Neuronal stem cell (in vitro differentiated cells): ENCODE results near the gene MPRIP.

Source experiments
- DNase-seq: peaks from one replicate; pipeline ENCODE4 v3.0.0-alpha.2; 2013; ENCODE audit warnings: low spot score
- H2AFZ ChIP-seq: one replicate; pipeline ENCODE4 v1.6.1; 2013; ENCODE audit warnings: mild to moderate bottlenecking, low read length, inconsistent platforms
- H2AK5ac ChIP-seq: 2 replicates; pipeline ENCODE4 v1.6.1; 2013; ENCODE audit warnings: low read depth, mild to moderate bottlenecking, inconsistent platforms, low read length, moderate library complexity, mixed read lengths
- H2BK120ac ChIP-seq: 2 replicates; pipeline ENCODE4 v1.6.1; 2013; ENCODE audit warnings: low read depth, mild to moderate bottlenecking, inconsistent platforms, low read length, moderate library complexity, mixed read lengths
- H2BK12ac ChIP-seq: one replicate; pipeline ENCODE4 v1.6.1; 2013; ENCODE audit warnings: low read length, inconsistent platforms
- H2BK15ac ChIP-seq: 2 replicates; pipeline ENCODE4 v1.6.1; 2013; ENCODE audit warnings: mild to moderate bottlenecking, low read length, inconsistent platforms, mixed read lengths
- H2BK5ac ChIP-seq: one replicate; pipeline ENCODE4 v1.6.1; 2013; ENCODE audit warnings: inconsistent platforms, mild to moderate bottlenecking, low read length, moderate library complexity
- H3K14ac ChIP-seq: one replicate; pipeline ENCODE4 v1.6.1; 2013; ENCODE audit warnings: low read length, inconsistent platforms
- H3K18ac ChIP-seq: 2 replicates; pipeline ENCODE4 v1.6.1; 2013; ENCODE audit warnings: low read length, inconsistent platforms
- H3K23ac ChIP-seq: 2 replicates; pipeline ENCODE4 v1.6.1; 2013; ENCODE audit warnings: low read depth, mild to moderate bottlenecking, mixed read lengths, low read length, inconsistent platforms; ENCODE audit not compliant: poor library complexity
- H3K27ac ChIP-seq: replicated peaks from 3 replicates; pipeline ENCODE4 v1.5.1; 2013; ENCODE audit warnings: low read length, inconsistent platforms
- H3K27me3 ChIP-seq, 3 experiments: 2 replicates each; pipeline ENCODE4 v1.6.1; 2013; ENCODE audit warnings: low read length in 3 of 3, mild to moderate bottlenecking in 2 of 3, inconsistent platforms in 1 of 3, low read depth in 1 of 3, mixed read lengths in 1 of 3, moderate library complexity in 1 of 3; ENCODE audit not compliant: control insufficient read depth in 3 of 3, insufficient read depth in 3 of 3
- H3K36me3 ChIP-seq, 2 donors: replicated peaks in 1 of 2; 2 replicates each; pipeline ENCODE4 v1.6.1; 2013; ENCODE audit warnings: low read length in 2 of 2; ENCODE audit not compliant: control insufficient read depth in 2 of 2, insufficient read depth in 2 of 2
- H3K4ac ChIP-seq: 2 replicates; pipeline ENCODE4 v1.6.1; 2013; ENCODE audit warnings: inconsistent platforms, mild to moderate bottlenecking, low read length, moderate library complexity
- H3K4me1 ChIP-seq, 2 donors: 1 replicate in 1 of 2; 2 replicates in 1 of 2; pipeline ENCODE4 v1.6.1; 2013; ENCODE audit warnings: low read length in 2 of 2, low read depth in 1 of 2; ENCODE audit not compliant: control insufficient read depth in 2 of 2, insufficient read depth in 1 of 2
- H3K4me2 ChIP-seq: one replicate; pipeline ENCODE4 v1.6.1; 2013; ENCODE audit warnings: mild to moderate bottlenecking, low read length, inconsistent platforms; ENCODE audit not compliant: insufficient read depth, poor library complexity, severe bottlenecking
- H3K4me3 ChIP-seq, 2 donors: 2 replicates each; pipeline ENCODE4 v1.5.1; 2013; ENCODE audit warnings: low read length in 2 of 2, mild to moderate bottlenecking in 2 of 2, inconsistent platforms in 1 of 2, moderate library complexity in 1 of 2
- H3K79me1 ChIP-seq: one replicate; pipeline ENCODE4 v1.6.1; 2013; ENCODE audit warnings: low read depth, mild to moderate bottlenecking, inconsistent platforms, low read length, moderate library complexity
- H3K9ac ChIP-seq: one replicate; pipeline ENCODE4 v1.6.1; 2013; ENCODE audit warnings: mild to moderate bottlenecking, low read depth, low read length, inconsistent platforms; ENCODE audit not compliant: poor library complexity
- H3K9me3 ChIP-seq, 2 donors: replicated peaks in 1 of 2; 2 replicates each; pipeline versions ENCODE3 to v1.6.1; 2013; ENCODE audit warnings: low read length in 2 of 2, mild to moderate bottlenecking in 2 of 2, inconsistent platforms in 1 of 2, low read depth in 1 of 2, mixed read lengths in 1 of 2, moderate library complexity in 1 of 2; ENCODE audit not compliant: control insufficient read depth in 2 of 2, insufficient read depth in 1 of 2
- H4K8ac ChIP-seq: one replicate; pipeline ENCODE4 v1.6.1; 2013; ENCODE audit warnings: low read depth, mild to moderate bottlenecking, inconsistent platforms, low read length, moderate library complexity
- H4K91ac ChIP-seq: one replicate; pipeline ENCODE4 v1.6.1; 2013; ENCODE audit warnings: low read length, low read depth, mild to moderate bottlenecking, inconsistent platforms; ENCODE audit not compliant: poor library complexity
- WGBS, 2 donors: extraction: QIAGEN DNeasy Blood & Tissue Kit; methylation state at CpG; one replicate each; pipeline ENCODE4 v1.1.7; 2013; ENCODE audit warnings: missing lambda C conversion rate in 2 of 2, mixed read lengths in 1 of 2; ENCODE audit not compliant: insufficient read length in 2 of 2, insufficient replicate concordance in 1 of 2; ENCODE audit errors: extremely low coverage in 2 of 2; 5-methylcytosine and 5-hydroxymethylcytosine counted together

Gene MPRIP

GRCh38 chr17:17030515-17031211, 11.6 kb upstream of the MPRIP start:
- H3K14ac ChIP-seq, result no peak overlapping the region
- H2BK15ac ChIP-seq, result no peak overlapping the region
- H3K9ac ChIP-seq, result no peak overlapping the region
- no peaks in the 10 kb centered on the region for H3K27me3 ChIP-seq
- H3K4me1 ChIP-seq, result peaks cover 16 to 40% of the 10 kb centered on the region in 2 donors
- H3K79me1 ChIP-seq, result no peaks in the 10 kb centered on the region
- no peak overlapping the region for H2BK120ac ChIP-seq
- DNase-seq, result no peak
- peak overlapping the region; percentile 86 for H2BK12ac ChIP-seq
- peak overlapping the region; percentile 47 for H2AFZ ChIP-seq
- WGBS, 2 donors, result no CpG with 5 or more reads among the region's 12 CpGs
- no peak overlapping the region for H3K4ac ChIP-seq
- H4K8ac ChIP-seq, result no peak overlapping the region
- H3K36me3 ChIP-seq, result no peaks in the 10 kb centered on the region
- no peak overlapping the region for H3K23ac ChIP-seq
- no peak overlapping the region for H3K4me3 ChIP-seq
- H2AK5ac ChIP-seq, result peak overlapping the region; percentile 80
- peak overlapping the region; percentile 17 for H2BK5ac ChIP-seq
- H3K18ac ChIP-seq, result no peak overlapping the region
- no peaks in the 10 kb centered on the region for H3K9me3 ChIP-seq
- no peak overlapping the region for H3K4me2 ChIP-seq
- no peak overlapping the region for H3K27ac ChIP-seq
- peak overlapping the region; percentile 54 for H4K91ac ChIP-seq

- Histone ChIP-seq H3K27me3 (no peaks in the 10 kb centered on the region), H4K8ac (peak overlapping the region; percentile 29), H2AK5ac (no peak overlapping the region), H3K23ac (peak overlapping the region; percentile 25), H3K4me2 (no peak overlapping the region), H3K9ac (no peak overlapping the region), H2BK120ac (peak overlapping the region; percentile 17), H2AFZ (peak overlapping the region; percentile 88), H3K9me3 (no peaks in the 10 kb centered on the region), H2BK5ac (no peak overlapping the region), H2BK15ac (no peak overlapping the region), H3K14ac (no peak overlapping the region), H3K36me3 (no peaks in the 10 kb centered on the region), H3K4ac (no peak overlapping the region), H2BK12ac (no peak overlapping the region), H4K91ac (peak overlapping the region; percentile 25), H3K27ac (no peak overlapping the region), H3K4me1 (peaks cover 16 to 40% of the 10 kb centered on the region in 2 donors), H3K4me3 (no peak overlapping the region), H3K79me1 (no peaks in the 10 kb centered on the region), H3K18ac (peak overlapping the region; percentile 15)
- no peak for DNase-seq
- no CpG with 5 or more reads among the region's 13 CpGs for WGBS, 2 donors
These were observed 10.0 kb upstream of the MPRIP start for GRCh38 chr17:17032131-17032692.

GRCh38 chr17:17033466-17033865, 8.8 kb upstream of the MPRIP start:
- Histone ChIP-seq H3K27ac (no peak overlapping the region), H3K4me2 (no peak overlapping the region)
- DNase-seq, result no peak

GRCh38 chr17:17034026-17034425, 8.2 kb upstream of the MPRIP start:
- Histone ChIP-seq H2BK15ac (no peak overlapping the region), H3K4me2 (no peak overlapping the region), H3K14ac (no peak overlapping the region), H3K18ac (no peak overlapping the region), H4K91ac (no peak overlapping the region), H2BK5ac (no peak overlapping the region), H3K4ac (no peak overlapping the region), H2BK12ac (no peak overlapping the region), H3K4me3 (no peak overlapping the region), H2AK5ac (no peak overlapping the region), H3K36me3 (no peaks in the 10 kb centered on the region), H4K8ac (no peak overlapping the region), H3K27me3 (no peaks in the 10 kb centered on the region), H3K9me3 (no peaks in the 10 kb centered on the region), H2AFZ (no peak overlapping the region), H3K23ac (no peak overlapping the region), H3K9ac (no peak overlapping the region), H3K27ac (no peak overlapping the region), H3K4me1 (peaks cover 9 to 30% of the 10 kb centered on the region in 2 donors), H2BK120ac (no peak overlapping the region), H3K79me1 (no peaks in the 10 kb centered on the region)
- DNase-seq, result no peak

More at GRCh38 chr17:17033466-17033865, 8.8 kb upstream of the MPRIP start:
- no peak overlapping the region for H2BK5ac ChIP-seq
- H3K36me3 ChIP-seq, result no peaks in the 10 kb centered on the region
- H2AK5ac ChIP-seq, result no peak overlapping the region
- H3K23ac ChIP-seq, result no peak overlapping the region
- no peaks in the 10 kb centered on the region for H3K79me1 ChIP-seq
- H3K18ac ChIP-seq, result no peak overlapping the region
- H3K4ac ChIP-seq, result no peak overlapping the region
- H4K91ac ChIP-seq, result no peak overlapping the region
- no peak overlapping the region for H3K14ac ChIP-seq
- WGBS, 2 donors, result no CpG with 5 or more reads among the region's 7 CpGs
- no peaks in the 10 kb centered on the region for H3K27me3 ChIP-seq
- H2BK15ac ChIP-seq, result no peak overlapping the region
- H3K4me1 ChIP-seq, result peaks cover 9 to 34% of the 10 kb centered on the region in 2 donors
- no peak overlapping the region for H3K4me3 ChIP-seq
- no peak overlapping the region for H3K9ac ChIP-seq
- no peak overlapping the region for H2BK120ac ChIP-seq
- H3K9me3 ChIP-seq, result no peaks in the 10 kb centered on the region
- no peak overlapping the region for H4K8ac ChIP-seq
- H2BK12ac ChIP-seq, result no peak overlapping the region
- no peak overlapping the region for H2AFZ ChIP-seq
